GM08714 (cell line): ENCODE data around the gene ASPN.

Experiments
- H3K4me3 ChIP-seq: fragments of 200-500 bp; sonication (Bioruptor generic); 2 replicates; pipeline ENCODE4 v1.5.1; 2014; ENCODE audit warnings: mild to moderate bottlenecking, low read length, inconsistent platforms
- ZNF274 ChIP-seq: IDR thresholded peaks from 2 replicates; pipeline ENCODE4 v1.6.1; 2012; ENCODE audit warnings: mild to moderate bottlenecking, low read depth, low read length

ASPN gene

DNA sequence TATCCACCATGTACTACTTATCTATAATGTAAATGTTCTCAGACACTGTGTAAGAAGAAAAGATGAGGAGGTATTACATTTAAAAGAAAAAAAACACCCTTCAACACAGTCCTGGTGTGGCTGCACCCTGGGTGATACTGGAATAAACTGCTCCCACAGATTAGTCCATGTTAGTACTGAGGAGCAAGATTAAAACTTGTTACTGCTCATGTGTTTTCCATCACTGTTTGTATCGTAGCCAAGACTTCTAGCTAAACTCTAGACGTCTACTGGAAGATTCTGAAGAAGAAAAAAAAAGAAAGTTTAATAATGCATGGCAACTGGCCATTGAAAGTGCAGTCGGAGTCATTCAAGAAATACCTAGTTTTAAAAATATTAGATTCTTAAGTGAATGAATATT, at the start of gene ASPN:
TSS of gene ASPN (minus strand) at position 178 of the 400 bp plus-strand sequence.
- TF ChIP-seq ZNF274, result no peak
- H3K4me3 ChIP-seq, result no peak within 1 kb of the TSS

DNA sequence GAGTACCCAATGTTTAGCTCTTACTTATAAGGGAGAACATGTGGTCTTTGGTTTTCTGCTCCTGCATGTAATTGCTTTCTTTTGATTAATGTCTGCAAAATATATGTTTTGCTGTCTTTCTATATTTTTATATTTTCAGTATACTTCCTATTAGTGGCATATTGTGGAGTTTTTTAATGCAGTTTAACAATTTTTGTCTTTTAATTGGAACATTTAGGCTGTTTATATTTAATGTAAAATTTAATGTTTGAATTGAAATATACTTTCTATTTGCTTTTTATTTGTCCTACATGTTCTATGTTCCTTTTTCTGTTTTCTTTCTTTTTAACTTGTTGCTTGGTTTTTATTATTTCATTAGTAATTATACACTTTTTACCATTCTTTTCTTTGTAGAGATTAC, 48.6 kb upstream of the ASPN start:
- no peak for TF ChIP-seq ZNF274
- no peak overlapping the region for H3K4me3 ChIP-seq

DNA sequence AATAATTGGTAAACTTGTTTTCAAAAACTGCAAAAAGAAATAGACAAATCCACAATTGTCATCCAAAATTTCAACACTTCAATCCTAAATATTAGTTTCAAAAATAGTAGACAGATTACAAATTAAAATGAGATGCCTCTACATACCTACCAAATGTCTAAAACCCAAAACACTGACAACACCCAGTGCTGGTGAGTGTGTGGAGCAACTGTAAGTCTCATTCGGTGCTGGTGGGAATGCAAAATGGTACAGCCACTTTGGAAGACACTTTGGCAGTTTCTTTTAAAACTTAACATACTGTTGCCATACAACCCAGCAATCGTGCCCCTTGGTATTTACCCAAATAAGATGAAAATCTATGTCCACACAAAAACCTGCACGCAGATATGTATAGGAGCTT, 46.8 kb upstream of the ASPN start:
- no peak overlapping the region for H3K4me3 ChIP-seq
- TF ChIP-seq ZNF274, result no peak

DNA sequence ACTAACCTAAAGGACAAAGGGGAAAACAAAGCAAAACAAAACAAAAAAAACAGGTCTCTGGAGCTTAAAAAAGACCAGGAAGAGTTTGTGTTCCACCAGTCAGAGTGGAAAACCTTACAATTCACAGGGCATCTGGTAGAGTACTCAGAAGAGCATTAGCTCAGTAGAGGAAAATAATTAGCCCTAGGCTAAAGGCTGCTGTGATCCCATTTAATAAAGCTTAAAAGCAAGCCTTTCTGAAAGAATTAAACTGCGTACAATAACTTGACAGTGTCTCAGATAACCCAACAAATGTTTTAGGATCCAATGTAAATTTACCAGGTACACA, 46.2 kb upstream of the ASPN start:
- H3K4me3 ChIP-seq, result no peak overlapping the region
- no peak for TF ChIP-seq ZNF274

DNA sequence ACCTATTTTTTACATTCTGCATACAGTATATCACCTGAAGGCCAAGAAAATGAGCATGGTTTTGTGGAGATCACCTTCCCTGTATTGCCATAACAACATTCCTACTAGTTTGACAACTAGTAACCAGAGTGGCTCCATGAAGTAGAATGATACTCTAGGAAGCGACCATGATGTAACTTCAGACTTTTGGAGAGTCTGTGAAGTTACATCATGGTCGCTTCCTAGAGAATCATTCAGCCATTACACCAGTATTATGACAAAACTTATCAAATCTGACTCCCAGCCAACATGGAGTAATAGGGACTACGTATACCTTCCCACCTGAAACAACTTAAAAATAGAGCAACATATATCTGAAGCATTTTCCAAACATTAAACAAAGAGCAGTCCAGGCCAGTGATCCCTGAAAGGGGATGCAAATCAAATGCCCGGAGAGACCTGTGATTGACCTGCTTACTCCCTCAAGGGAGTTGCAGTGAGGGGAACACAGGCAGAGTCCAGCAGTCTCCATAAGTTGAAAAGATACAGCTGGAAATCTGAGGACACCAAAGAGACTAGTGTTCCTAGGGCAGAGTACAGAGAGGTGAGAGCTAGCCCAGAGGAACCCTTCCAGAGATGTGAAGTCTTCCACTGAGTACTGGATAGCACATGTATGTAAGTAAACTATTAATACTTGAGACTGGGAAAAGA, 45.7 kb upstream of the ASPN start:
- TF ChIP-seq ZNF274, result no peak
- no peak overlapping the region for H3K4me3 ChIP-seq

DNA sequence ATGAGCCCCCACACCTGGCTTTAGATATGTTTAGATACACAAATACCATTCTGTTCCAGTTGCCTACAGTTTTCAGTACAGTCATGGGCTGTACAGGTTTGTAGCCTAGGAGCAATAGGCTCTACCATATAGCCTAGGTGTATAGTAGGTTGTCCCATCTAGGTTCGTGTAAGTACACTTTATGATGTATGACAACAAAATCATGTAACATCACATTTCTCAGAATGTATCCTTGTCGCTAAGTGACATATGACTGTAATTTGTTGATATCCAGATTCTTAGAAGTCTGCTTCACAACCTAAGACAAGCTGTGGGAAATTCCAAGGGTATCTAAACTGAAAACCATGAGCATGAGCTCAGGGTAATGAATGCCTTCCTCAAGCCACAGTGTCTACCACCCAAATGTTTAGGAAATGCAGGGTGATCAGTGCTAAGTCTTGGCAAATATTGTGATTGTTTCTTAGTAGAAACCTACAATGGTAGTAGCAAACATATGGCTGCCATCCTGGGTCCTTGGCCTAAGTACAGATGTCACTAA, 45.1 kb upstream of the ASPN start:
- no peak overlapping the region for H3K4me3 ChIP-seq
- no peak for TF ChIP-seq ZNF274

DNA sequence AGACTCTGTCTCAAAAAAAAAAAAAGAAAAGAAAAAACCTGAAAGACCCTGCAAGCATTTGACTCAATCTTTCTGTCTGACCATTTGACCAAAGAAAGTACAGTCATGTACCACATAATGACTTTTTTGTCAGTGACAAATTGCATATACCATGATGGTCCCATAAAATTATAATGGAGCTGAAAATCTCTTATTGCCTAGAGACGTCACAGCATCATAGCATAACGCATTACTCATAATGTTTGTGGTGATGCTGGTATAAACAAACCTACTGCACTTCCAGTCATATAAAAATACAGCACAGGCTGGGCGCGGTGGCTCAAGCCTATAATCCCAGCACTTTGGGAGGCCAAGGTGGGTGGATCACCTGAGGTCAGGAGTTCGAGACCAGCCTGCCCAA, 43.0 kb upstream of the ASPN start:
- no peak for TF ChIP-seq ZNF274
- H3K4me3 ChIP-seq, result no peak overlapping the region

DNA sequence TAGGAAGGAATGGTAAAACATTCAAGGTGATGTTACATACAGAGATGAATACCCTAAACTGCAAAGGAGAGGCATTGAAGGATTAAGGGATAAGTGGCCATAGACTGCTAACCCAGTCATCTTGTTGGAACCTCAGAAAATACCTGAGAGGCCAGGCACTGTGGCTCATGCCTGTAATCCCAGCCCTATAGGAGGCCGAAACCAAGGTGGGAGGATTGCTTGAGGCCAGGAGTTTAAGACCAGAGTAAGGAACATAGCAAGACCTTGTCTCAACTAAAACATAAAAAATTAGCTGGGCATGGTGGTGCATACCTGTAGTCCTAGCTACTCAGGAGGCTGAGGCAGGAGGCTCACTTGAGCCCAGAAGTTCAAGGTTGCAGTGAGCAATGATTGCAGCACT, 42.6 kb upstream of the ASPN start:
- no peak overlapping the region for H3K4me3 ChIP-seq
- no peak for TF ChIP-seq ZNF274

DNA sequence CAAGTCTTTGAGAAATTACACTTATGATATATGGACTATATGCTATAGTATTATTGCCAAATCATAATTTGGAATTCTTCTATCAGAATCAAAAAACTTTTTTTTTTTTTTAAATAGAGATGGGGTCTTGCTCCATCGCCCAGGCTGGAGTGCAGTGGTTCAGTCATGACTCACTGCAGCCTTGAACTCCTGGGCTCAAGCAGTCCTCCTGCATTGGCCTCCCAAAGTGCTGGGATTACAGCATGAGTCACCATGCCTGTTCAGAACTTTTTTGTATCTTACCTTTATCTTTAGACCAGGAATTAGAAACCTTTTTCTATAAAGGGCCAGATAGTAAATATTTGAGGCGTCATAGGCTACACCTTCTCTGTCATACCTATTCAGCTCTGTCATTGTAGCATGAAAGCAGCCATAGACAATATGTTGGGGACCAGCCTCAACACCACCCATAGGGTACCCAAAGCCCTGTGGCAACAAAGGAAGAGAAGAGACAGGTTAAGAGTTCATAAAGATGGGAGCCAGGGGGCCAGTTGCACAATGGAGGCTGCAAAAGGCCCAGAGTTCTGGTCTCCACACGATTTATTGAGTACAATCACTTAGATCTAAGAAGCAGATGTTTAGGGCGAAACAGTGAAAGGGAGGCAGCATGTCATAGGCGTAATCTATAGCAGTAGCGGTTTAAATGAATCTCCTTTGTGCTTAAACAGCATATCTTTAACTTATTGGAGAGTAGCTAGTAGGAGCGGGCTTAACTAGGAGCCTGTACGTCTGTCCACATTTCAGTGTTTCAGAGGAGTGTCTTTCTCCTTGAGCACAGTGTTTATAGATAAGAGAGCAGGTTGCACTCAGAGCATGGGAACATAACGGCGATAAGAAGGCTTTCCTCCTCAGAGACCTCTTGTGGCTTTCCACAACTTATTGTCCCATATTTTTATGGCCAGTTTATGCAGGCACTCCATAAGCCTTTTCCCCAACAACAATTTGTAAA, 41.0 kb upstream of the ASPN start:
- TF ChIP-seq ZNF274, result no peak
- H3K4me3 ChIP-seq, result no peak overlapping the region

DNA sequence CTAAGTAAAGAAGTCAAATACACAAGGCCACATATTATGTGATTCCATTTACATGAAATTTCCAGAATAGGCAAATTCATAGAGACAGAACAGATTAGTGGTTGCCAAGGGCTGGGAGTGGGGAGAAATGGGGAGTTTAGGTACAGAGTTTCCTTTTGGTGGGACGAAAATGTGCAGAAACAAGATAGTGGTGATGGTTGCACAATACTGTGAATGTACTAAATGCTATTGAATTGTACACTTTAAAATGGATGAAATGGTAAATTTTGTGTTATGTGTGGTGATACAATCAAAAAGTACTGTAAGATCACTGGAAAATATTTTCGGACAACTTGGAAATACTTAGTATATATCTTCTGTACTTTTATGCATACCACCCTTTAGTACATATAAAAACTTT, 38.5 kb upstream of the ASPN start:
- TF ChIP-seq ZNF274, result no peak
- no peak overlapping the region for H3K4me3 ChIP-seq

DNA sequence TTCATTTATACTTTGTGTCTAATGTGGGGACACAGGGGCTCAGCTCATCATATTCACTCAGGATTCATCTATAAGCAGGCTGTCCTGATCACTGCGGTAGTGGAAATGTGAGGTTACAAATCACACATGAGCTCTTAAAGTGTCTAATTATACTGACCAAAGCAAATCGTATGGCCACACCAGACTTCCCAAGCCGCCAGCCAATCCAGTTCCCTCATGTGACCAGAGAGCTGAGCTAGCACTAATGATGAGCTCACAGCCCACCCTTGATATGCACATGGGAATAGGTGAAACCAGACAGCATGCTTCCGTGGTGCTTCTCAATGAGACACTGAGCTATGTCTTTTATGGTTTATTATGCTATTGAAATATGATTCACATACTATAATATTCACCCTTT, 35.9 kb upstream of the ASPN start:
- TF ChIP-seq ZNF274, result no peak
- H3K4me3 ChIP-seq, result no peak overlapping the region

DNA sequence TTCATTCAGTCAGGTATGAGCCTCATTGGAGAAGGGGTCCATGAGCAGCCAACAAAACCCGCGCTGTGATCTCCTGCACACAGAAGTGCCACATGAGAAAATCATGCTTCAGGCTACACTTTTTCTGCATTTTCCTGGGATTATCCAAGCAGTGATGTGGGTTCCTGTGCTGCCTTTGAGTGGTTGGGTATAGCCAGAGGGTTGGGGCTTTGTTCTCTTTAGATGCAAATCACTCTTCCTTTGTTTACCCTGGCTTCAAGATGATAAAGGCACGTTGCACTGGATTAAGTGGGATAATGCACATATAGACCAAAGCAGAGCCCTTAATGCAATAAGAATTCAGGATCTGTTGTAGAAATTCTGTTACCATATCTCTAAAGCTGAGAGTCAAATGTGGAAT, 34.7 kb upstream of the ASPN start:
- H3K4me3 ChIP-seq, result no peak overlapping the region
- no peak for TF ChIP-seq ZNF274

DNA sequence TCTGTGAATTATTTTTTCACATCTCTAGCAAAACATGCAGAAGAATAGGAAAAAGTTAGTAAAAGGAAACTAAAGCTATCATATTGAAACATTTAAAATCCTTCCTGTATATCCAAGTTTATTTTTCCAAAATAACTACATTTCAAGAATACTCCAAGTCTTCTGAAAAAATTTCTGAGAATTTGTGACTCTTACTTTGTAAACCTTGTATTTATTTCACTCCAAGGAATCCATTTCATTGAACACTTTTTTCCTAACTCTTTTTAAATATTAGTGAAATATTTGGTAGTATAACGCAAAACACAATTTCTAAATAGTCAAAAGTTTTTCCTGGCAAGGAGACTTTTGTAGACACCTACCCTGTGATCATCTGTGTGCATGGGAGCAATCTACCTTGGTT, 34.2 kb upstream of the ASPN start:
- no peak for TF ChIP-seq ZNF274

DNA sequence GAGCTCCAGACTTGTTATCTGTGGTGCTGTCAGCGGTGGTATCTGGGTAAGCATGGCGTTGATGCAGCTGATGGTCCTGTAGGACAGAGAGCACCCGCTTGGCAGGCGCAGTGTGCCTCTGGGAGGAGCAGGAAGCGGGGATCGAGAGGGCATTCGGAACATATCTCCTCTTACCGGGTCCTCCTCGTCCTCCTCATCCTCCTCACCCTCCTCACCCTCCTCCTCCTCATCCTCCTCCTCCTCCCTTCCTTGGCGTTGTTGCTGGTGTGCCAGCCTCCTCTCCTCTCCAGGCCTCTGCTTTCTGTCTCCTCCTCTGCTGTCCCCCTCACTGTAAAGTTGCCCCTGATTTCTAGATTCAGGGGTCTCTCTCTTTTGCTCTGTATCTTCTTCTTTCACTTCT, 32.3 kb upstream of the ASPN start:
- TF ChIP-seq ZNF274, result no peak
- no peak overlapping the region for H3K4me3 ChIP-seq

More for the DNA sequence above, 34.2 kb upstream of the ASPN start:
- H3K4me3 ChIP-seq, result no peak overlapping the region

DNA sequence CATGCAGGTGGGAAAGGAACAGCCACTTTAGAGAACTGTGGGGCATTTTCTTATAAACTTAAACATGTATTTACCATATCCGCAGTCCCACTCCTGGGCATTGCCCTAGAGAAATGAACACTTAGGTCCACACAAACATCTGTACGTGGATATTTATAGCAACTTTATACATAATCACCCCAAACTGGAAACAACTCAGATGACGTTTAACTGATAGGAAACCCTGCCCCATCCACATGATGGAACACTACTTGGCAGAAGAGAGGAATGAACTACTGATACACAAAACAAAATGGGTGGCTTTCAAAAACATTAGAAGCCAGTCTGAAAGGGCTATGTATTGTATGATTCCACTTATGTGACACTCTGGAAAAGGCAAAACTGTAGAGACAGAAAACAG, 31.0 kb upstream of the ASPN start:
- no peak for TF ChIP-seq ZNF274
- H3K4me3 ChIP-seq, result no peak overlapping the region
